Measurements from ENCODE around the gene SLC20A1. TPM values are rescaled to one million over a fixed set of nuclear protein-coding genes. Genes with fewer than 3 reads are reported as not detected.
"Not testable (repeated sequence)": the region's sequence is repeated elsewhere in the genome, so short reads cannot be mapped to it uniquely, and the experiment has no call there.

The SLC20A1 gene
- total RNA-seq, 1 donor: 77.2 TPM

DNA sequence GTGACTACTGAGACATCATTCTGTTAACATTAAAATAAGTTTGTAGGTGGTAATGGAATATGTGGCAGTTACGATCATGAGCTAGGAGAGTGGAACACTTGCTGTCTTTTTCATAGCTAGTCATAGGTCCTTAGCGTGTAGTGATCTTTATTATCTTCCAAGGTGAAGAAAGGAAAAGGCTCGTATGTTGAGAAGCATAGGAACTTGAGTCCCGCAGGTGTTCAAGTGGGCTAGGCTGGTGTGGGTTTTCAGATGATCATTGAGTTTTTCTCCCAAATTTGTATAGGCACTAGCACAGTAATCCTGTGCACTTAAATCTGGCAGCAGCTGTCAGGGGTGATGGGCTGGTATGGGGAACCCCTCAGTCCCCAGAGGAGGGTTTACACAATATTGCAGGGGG, 10.9 kb downstream of the SLC20A1 start:
- no peaks in the 10 kb centered on the region for H3K27me3 ChIP-seq (ENCODE audit: insufficient read depth, low read length)
- H3K9me3 ChIP-seq (ENCODE audit: low read depth, low read length): no peaks in the 10 kb centered on the region
- H3K4me3 ChIP-seq (ENCODE audit: low read length): no peak overlapping the region
- peaks cover 15% of the 10 kb centered on the region for H3K4me1 ChIP-seq (ENCODE audit: insufficient read depth, low read length)

GRCh38 chr2:112658301-112658700, 12.6 kb downstream of the SLC20A1 start:
- H3K4me3 ChIP-seq (ENCODE audit: low read length): no peak overlapping the region
- H3K4me1 ChIP-seq (ENCODE audit: insufficient read depth, low read length): peaks cover 18% of the 10 kb centered on the region
- H3K9me3 ChIP-seq (ENCODE audit: low read depth, low read length): no peaks in the 10 kb centered on the region
- no peaks in the 10 kb centered on the region for H3K27me3 ChIP-seq (ENCODE audit: insufficient read depth, low read length)

DNA sequence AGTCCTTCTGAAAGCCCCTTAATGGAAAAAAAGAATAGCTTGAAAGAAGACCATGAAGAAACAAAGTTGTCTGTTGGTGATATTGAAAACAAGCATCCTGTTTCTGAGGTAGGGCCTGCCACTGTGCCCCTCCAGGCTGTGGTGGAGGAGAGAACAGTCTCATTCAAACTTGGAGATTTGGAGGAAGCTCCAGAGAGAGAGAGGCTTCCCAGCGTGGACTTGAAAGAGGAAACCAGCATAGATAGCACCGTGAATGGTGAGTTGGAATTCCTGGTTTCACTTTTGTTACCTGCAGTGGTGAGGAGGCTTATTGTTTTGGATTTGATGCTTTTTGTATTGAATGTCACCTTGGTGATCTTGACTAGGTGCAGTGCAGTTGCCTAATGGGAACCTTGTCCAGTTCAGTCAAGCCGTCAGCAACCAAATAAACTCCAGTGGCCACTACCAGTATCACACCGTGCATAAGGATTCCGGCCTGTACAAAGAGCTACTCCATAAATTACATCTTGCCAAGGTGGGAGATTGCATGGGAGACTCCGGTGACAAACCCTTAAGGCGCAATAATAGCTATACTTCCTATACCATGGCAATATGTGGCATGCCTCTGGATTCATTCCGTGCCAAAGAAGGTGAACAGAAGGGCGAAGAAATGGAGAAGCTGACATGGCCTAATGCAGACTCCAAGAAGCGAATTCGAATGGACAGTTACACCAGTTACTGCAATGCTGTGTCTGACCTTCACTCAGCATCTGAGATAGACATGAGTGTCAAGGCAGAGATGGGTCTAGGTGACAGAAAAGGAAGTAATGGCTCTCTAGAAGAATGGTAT, 13.3 kb downstream of the SLC20A1 start:
- Histone ChIP-seq H3K9me3 (ENCODE audit: low read depth, low read length) (no peaks in the 10 kb centered on the region), H3K4me1 (ENCODE audit: insufficient read depth, low read length) (peaks cover 18% of the 10 kb centered on the region), H3K27me3 (ENCODE audit: insufficient read depth, low read length) (no peaks in the 10 kb centered on the region), H3K4me3 (ENCODE audit: low read length) (no peak overlapping the region)

GRCh38 chr2:112660138-112660537, 14.4 kb downstream of the SLC20A1 start:
- no peaks in the 10 kb centered on the region for H3K27me3 ChIP-seq (ENCODE audit: insufficient read depth, low read length)
- no peak overlapping the region for H3K4me3 ChIP-seq (ENCODE audit: low read length)
- no peaks in the 10 kb centered on the region for H3K9me3 ChIP-seq (ENCODE audit: low read depth, low read length)
- H3K4me1 ChIP-seq (ENCODE audit: insufficient read depth, low read length): peaks cover 18% of the 10 kb centered on the region

- no peaks in the 10 kb centered on the region for H3K9me3 ChIP-seq (ENCODE audit: low read depth, low read length)
- H3K27me3 ChIP-seq (ENCODE audit: insufficient read depth, low read length): no peaks in the 10 kb centered on the region
- H3K4me3 ChIP-seq (ENCODE audit: low read length): no peak overlapping the region
- H3K4me1 ChIP-seq (ENCODE audit: insufficient read depth, low read length): peaks cover 30% of the 10 kb centered on the region
Measured at GRCh38 chr2:112661656-112662305, 16.0 kb downstream of the SLC20A1 start.

GRCh38 chr2:112662704-112663103, 17.0 kb downstream of the SLC20A1 start:
- H3K4me3 ChIP-seq (ENCODE audit: low read length): no peak overlapping the region
- H3K9me3 ChIP-seq (ENCODE audit: low read depth, low read length): no peaks in the 10 kb centered on the region
- H3K27me3 ChIP-seq (ENCODE audit: insufficient read depth, low read length): no peaks in the 10 kb centered on the region

GRCh38 chr2:112664689-112665088, 18.9 kb downstream of the SLC20A1 start:
- H3K4me3 ChIP-seq (ENCODE audit: low read length): no peak overlapping the region
- peaks cover 21% of the 10 kb centered on the region for H3K4me1 ChIP-seq (ENCODE audit: insufficient read depth, low read length)
- no peaks in the 10 kb centered on the region for H3K27me3 ChIP-seq (ENCODE audit: insufficient read depth, low read length)
- H3K9me3 ChIP-seq (ENCODE audit: low read depth, low read length): no peaks in the 10 kb centered on the region

More at GRCh38 chr2:112662704-112663103, 17.0 kb downstream of the SLC20A1 start:
- H3K4me1 ChIP-seq (ENCODE audit: insufficient read depth, low read length): peaks cover 30% of the 10 kb centered on the region

DNA sequence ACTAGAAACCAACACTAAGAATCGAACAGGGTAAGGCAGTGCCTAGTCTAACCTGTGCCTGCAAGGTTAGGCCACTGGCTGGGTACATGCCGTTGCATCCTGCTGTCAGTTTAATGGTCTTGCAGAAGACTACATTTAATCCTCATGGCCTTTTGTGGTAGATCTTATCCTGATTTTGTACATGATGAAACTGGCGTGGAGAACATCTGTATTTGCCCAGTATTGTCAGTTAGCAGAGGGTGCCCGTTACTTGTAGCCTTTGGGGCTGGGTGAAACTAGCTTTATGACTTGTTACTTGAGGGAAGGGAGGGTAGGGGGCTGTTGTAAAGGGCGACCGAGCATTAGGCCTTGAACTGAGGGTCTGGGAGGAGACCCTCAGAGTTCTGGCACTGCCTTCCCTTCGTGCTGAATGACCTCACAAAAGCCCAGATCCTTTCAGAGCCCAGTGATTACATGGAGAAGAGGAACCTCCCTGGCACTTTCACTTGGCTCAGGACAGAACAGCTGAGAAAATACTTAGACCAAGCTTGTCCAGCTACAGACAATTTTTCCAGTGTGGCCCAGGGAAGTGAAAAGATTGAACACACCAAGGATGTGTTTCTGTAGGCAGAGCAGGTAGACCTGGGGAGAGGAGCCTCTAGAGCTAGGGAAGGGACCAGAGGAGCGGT, 19.5 kb downstream of the SLC20A1 start:
- Histone ChIP-seq H3K4me3 (ENCODE audit: low read length) (no peak overlapping the region), H3K9me3 (ENCODE audit: low read depth, low read length) (no peaks in the 10 kb centered on the region), H3K4me1 (ENCODE audit: insufficient read depth, low read length) (peaks cover 17% of the 10 kb centered on the region), H3K27me3 (ENCODE audit: insufficient read depth, low read length) (no peaks in the 10 kb centered on the region)

DNA sequence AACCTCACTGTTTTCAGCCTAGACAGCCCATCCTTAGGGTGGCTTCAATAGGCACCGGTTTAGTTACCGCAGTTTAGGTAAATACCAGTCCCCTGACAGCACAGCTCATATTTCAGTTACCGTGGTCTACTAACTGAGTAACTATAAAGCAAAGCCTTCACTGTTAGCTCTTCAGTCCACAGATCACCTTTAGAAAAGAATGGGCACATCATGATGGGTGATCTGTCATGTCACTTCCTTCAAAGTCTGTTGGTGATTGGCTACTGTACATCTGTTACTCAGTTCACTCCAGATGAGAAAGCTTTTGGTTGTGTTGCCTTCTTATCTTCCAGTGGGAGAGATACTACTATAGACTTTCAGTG, 21.0 kb downstream of the SLC20A1 start:
- no peaks in the 10 kb centered on the region for H3K27me3 ChIP-seq (ENCODE audit: insufficient read depth, low read length)
- no peak overlapping the region for H3K4me3 ChIP-seq (ENCODE audit: low read length)
- H3K9me3 ChIP-seq (ENCODE audit: low read depth, low read length): no peaks in the 10 kb centered on the region
- peaks cover 16% of the 10 kb centered on the region for H3K4me1 ChIP-seq (ENCODE audit: insufficient read depth, low read length)

DNA sequence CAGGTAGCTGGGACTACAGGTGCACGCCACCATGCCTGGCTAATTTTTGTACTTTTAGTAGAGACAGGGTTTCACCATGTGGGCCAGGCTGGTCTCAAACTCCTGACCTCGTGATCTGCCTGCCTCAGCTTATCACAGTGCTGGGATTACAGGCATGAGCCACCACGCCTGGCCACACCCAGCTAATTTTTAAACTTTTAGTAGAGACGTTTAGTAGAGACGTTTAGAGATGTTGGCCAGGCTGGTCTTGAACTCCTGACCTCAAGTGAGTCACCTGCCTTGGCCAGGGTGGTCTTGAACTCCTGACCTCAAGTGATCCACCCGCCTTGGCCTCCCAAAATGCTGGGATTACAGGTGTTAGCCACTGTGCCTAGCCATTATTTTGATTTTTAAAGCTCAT, 21.8 kb downstream of the SLC20A1 start:
- not testable (repeated sequence) for H3K27me3 ChIP-seq (ENCODE audit: insufficient read depth, low read length); H3K9me3 ChIP-seq (ENCODE audit: low read depth, low read length); H3K4me3 ChIP-seq (ENCODE audit: low read length)

GRCh38 chr2:112669667-112670066, 23.9 kb downstream of the SLC20A1 start:
- Histone ChIP-seq H3K4me3 (ENCODE audit: low read length) (no peak overlapping the region), H3K27me3 (ENCODE audit: insufficient read depth, low read length) (no peaks in the 10 kb centered on the region), H3K9me3 (ENCODE audit: low read depth, low read length) (no peaks in the 10 kb centered on the region), H3K4me1 (ENCODE audit: insufficient read depth, low read length) (peaks cover 28% of the 10 kb centered on the region)

More for the DNA sequence above, 21.8 kb downstream of the SLC20A1 start:
- H3K4me1 ChIP-seq (ENCODE audit: insufficient read depth, low read length): peaks cover 16% of the 10 kb centered on the region

GRCh38 chr2:112670252-112671022, 24.7 kb downstream of the SLC20A1 start:
- no peaks in the 10 kb centered on the region for H3K9me3 ChIP-seq (ENCODE audit: low read depth, low read length)
- peaks cover 32% of the 10 kb centered on the region for H3K4me1 ChIP-seq (ENCODE audit: insufficient read depth, low read length)
- H3K27me3 ChIP-seq (ENCODE audit: insufficient read depth, low read length): no peaks in the 10 kb centered on the region
- no peak overlapping the region for H3K4me3 ChIP-seq (ENCODE audit: low read length)

DNA sequence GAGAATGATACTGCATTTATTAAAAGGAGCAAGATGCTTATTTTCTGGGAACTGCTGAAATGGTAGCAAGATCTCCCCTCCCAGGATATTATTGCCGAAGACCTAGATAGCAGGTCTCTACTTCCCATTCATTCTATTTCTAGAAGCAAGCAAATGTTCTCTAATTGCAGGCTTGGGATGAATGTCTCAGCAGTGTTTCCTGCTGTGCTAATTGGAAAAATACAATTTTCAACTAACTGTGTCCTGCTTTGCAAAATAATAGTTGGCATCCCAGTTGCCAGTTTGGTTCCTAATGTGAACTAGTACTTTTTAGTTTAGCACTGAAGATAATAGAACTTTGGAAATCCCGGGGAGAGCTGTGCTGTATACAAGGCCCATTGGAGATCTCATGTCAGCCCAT, 26.1 kb downstream of the SLC20A1 start:
- peaks cover 22% of the 10 kb centered on the region for H3K4me1 ChIP-seq (ENCODE audit: insufficient read depth, low read length)
- no peak overlapping the region for H3K4me3 ChIP-seq (ENCODE audit: low read length)
- H3K9me3 ChIP-seq (ENCODE audit: low read depth, low read length): no peaks in the 10 kb centered on the region
- H3K27me3 ChIP-seq (ENCODE audit: insufficient read depth, low read length): no peaks in the 10 kb centered on the region

GRCh38 chr2:112673008-112673407, 27.3 kb downstream of the SLC20A1 start:
- Histone ChIP-seq H3K27me3 (ENCODE audit: insufficient read depth, low read length) (no peaks in the 10 kb centered on the region), H3K4me1 (ENCODE audit: insufficient read depth, low read length) (peaks cover 22% of the 10 kb centered on the region), H3K9me3 (ENCODE audit: low read depth, low read length) (no peaks in the 10 kb centered on the region), H3K4me3 (ENCODE audit: low read length) (no peak overlapping the region)

DNA sequence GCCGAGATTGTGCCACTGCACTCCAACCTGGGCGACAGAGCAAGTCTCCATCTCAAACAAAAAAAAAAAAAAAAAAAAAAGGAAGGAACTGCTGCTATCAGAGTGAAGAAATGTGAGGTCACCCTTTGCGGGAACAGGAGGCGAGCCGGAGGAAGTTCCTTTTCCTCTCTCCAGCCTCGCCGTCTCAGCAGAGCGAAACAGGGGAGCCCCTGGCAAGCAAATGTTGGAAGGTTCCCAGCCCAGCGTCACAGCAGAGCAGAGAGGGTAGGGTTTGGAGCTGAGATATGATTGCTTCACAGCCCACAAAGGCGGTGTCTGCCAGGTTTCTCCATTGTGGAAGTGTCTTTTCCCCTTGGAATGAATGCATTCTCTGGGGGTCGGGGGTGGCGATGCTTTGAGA, 28.5 kb downstream of the SLC20A1 start:
- no peaks in the 10 kb centered on the region for H3K27me3 ChIP-seq (ENCODE audit: insufficient read depth, low read length)
- H3K9me3 ChIP-seq (ENCODE audit: low read depth, low read length): no peaks in the 10 kb centered on the region
- H3K4me3 ChIP-seq (ENCODE audit: low read length): peak overlapping the region; percentile 14
- peaks cover 22% of the 10 kb centered on the region for H3K4me1 ChIP-seq (ENCODE audit: insufficient read depth, low read length)
